Cardiac muscle cell (in vitro differentiated cells and primary cell): Measurements from ENCODE around the gene SNX30. TPM values are rescaled to one million over a fixed set of nuclear protein-coding genes. Genes with fewer than 3 reads are reported as not detected.

ENCODE experiments used
- DNase-seq, 2 donors: peaks; one replicate each; pipeline versions ENCODE4 v3.0.0 to v3.0.0-alpha.2; 2010 to 2017; ENCODE audit warnings: low read depth in 1 of 2, low spot score in 1 of 2
- H3K27ac ChIP-seq: fragments of 200-600 bp; sonication (generic); 2 replicates; pipeline ENCODE4 v1.5.1; 2016
- H3K27me3 ChIP-seq: fragments of 200-600 bp; sonication (generic); 2 replicates; pipeline ENCODE4 v1.6.0; 2016; ENCODE audit warnings: control low read depth
- H3K36me3 ChIP-seq: fragments of 200-600 bp; sonication (generic); 2 replicates; pipeline ENCODE4 v1.5.1; 2016; ENCODE audit warnings: control low read depth
- H3K4me1 ChIP-seq: fragments of 200-600 bp; sonication (generic); 2 replicates; pipeline ENCODE4 v1.8.1; 2017; ENCODE audit warnings: low read depth, mild to moderate bottlenecking, mixed run types
- H3K4me3 ChIP-seq: fragments of 200-600 bp; sonication (generic); 2 replicates; pipeline ENCODE4 v1.5.1; 2016; ENCODE audit warnings: mild to moderate bottlenecking
- H3K9me3 ChIP-seq: fragments of 200-600 bp; sonication (generic); 2 replicates; pipeline ENCODE4 v1.5.1; 2017; ENCODE audit warnings: low read depth, mild to moderate bottlenecking, control low read depth
- polyA plus RNA-seq: library from polyadenylated mRNA; unstranded; fragments of >200 nt; fragmentation: Nextera tagmentation; extraction: Ambion mirVana; gene quantifications from 2 replicates; pipeline ENCODE4 v1.2.1, GENCODE V29; 2016
- total RNA-seq: library from RNA; depleted of rRNA; stranded (reverse); fragments of >200 nt; gene quantifications from 2 replicates; pipeline ENCODE4 v1.2.3, GENCODE V29; 2016
- TF ChIP-seq, protein P1 (sequence below): IDR thresholded peaks from 2 replicates; pipeline ENCODE4 v1.5.1; 2012; ENCODE audit warnings: low read depth, mild to moderate bottlenecking, low read length

SNX30 gene
- total and polyA plus RNA-seq, 2 experiments from 2014 or later, result 3.4 to 8.3 TPM

DNA sequence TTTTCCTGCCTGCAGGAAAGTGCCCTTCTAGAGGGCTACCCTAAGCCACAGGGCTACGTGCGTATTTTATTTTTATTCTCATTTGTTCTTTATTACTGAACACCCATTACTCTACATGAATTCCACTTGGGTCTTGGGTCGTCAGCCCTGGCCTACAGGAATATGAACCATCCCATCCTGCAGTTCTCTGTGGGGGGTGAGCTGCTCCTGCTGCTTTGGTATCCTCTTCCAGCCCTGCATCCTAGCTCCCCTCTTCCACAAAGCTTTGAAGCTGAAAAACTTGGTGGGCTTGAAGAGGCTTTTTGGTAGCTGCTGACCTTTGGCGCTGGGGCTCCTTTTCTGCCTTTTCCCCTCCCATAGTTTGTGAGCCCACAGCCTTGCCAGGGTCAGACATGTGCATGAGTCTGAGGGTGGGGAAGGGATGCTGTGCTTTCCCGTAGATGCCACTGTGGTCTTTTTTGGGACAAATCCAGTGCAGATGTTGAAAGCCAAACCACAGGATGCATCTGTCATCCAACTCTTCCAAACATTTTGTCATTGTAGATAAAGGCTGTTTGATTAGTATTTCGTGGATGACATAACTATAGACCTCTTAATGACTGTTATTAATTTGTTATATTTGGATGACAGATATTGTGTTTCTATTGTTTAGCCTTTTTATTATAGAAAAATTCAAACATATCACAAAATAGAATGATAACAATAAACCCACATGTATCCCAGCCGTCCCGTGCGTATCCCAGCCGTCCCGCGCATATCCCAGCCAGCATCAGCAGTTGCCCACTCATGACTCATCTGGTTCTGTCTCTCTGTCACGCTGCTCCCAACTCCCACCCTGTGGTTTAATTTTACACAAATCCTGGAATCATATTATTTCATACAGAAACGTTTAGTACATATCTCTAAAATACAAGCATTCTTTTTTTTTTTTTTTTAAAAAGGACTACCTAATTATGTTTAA, 96.2 kb downstream of the SNX30 start:
- TF ChIP-seq, protein P1, sequence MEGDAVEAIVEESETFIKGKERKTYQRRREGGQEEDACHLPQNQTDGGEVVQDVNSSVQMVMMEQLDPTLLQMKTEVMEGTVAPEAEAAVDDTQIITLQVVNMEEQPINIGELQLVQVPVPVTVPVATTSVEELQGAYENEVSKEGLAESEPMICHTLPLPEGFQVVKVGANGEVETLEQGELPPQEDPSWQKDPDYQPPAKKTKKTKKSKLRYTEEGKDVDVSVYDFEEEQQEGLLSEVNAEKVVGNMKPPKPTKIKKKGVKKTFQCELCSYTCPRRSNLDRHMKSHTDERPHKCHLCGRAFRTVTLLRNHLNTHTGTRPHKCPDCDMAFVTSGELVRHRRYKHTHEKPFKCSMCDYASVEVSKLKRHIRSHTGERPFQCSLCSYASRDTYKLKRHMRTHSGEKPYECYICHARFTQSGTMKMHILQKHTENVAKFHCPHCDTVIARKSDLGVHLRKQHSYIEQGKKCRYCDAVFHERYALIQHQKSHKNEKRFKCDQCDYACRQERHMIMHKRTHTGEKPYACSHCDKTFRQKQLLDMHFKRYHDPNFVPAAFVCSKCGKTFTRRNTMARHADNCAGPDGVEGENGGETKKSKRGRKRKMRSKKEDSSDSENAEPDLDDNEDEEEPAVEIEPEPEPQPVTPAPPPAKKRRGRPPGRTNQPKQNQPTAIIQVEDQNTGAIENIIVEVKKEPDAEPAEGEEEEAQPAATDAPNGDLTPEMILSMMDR, result no peak
- Histone ChIP-seq H3K9me3 (no peaks in the 10 kb centered on the region), H3K27ac (no peak overlapping the region), H3K36me3 (no peaks in the 10 kb centered on the region), H3K4me1 (no peaks in the 10 kb centered on the region), H3K4me3 (no peak overlapping the region), H3K27me3 (no peaks in the 10 kb centered on the region)
- DNase-seq, result peak in 1 of 2 donors; percentile 64

DNA sequence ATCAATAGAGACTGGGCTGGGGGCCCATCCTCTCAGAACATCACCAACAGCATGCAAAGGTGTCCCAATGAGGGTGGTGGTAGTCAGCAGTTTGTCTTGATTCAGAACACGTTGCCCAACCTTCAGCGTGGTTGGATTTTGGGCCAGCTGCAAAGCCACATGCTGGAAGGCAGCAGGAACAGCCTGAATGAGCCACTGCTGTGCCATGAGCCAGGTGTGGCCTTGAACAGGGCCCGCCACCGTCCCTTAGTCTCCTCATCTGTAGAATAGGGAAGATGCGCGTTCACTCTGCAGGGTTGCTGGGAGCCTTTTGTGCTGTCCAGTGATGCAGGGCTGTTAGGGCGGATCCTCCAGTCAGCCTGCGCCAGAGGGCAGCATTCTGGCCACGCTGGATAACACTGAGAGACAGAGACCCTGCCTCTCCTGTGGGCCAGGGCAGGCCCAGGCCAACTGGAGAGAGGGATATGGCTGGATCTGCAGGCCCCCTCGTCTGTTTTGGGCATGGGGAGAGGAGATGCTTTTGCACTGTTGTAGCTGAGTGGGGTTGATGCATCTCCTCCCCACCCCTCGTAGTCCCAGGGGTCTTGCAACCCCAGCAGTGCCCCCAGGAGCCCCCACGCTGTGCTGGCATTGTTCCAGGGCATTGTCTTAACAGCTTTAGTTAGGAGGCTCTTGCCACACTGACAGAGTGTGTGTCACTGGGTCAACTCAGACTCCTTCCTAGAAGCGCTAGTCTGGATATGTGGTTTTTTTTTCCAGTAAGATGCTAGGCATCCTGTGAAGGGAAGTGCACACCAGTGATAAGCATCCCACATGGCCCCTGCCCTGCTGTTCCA, 98.0 kb downstream of the SNX30 start:
- Histone ChIP-seq H3K4me1 (no peaks in the 10 kb centered on the region), H3K4me3 (no peak overlapping the region), H3K27ac (no peak overlapping the region), H3K9me3 (no peaks in the 10 kb centered on the region), H3K36me3 (no peaks in the 10 kb centered on the region), H3K27me3 (no peaks in the 10 kb centered on the region)
- TF ChIP-seq, protein P1, result no peak
- DNase-seq, result peak in 1 of 2 donors; percentile 45

DNA sequence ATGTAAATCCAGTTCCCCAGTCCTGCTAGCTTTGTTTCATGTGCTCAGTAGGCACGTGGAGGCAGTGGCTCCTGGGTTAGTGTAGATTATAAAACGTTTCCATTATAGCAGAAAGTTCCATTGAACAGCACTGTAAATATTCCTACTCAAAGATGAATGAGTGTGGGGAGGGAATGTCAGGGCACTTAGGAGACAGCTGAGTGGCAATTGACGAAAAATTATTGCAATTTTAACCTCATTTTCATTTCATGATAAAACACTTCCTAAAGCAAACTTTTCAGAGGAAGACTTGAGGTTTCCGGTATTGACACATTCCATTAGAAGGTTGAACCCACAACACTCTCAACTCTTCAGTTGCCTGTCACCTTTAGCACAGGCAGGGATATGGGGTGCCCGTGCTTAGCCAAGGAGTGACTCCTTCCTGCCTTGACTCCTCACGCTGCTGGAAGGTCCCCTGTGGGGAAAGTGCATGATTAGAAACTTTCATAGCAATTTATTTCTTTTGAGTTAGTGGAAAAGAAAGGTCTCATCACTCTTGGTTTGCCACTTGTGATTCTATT, 98.9 kb downstream of the SNX30 start:
- H3K4me1 ChIP-seq, result no peaks in the 10 kb centered on the region
- TF ChIP-seq, protein P1, result no peak
- H3K36me3 ChIP-seq, result no peaks in the 10 kb centered on the region
- no peaks in the 10 kb centered on the region for H3K27me3 ChIP-seq
- H3K9me3 ChIP-seq, result no peaks in the 10 kb centered on the region
- no peak overlapping the region for H3K27ac ChIP-seq
- no peak overlapping the region for H3K4me3 ChIP-seq
- no peak for DNase-seq

DNA sequence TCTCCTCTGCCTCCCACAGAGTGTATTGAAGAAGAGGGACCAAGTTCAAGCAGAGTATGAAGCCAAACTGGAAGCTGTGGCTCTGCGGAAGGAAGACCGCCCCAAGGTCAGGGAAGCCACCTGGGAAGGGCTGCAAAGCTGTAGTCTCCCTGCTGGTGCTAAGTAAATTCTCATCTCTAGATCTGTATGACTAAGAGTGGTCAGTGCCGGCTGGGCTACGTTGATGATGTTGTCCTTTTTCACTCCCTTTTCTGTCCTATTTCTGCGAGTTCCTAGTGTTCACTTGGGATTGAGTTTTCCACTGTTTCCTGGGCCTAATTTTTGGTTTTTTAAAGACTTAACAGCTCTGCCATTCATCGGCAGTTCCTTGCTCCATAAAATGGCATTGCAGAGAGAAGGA, 100.3 kb downstream of the SNX30 start:
- no peaks in the 10 kb centered on the region for H3K4me1 ChIP-seq
- no peaks in the 10 kb centered on the region for H3K9me3 ChIP-seq
- H3K36me3 ChIP-seq, result no peaks in the 10 kb centered on the region
- H3K27me3 ChIP-seq, result no peaks in the 10 kb centered on the region
- TF ChIP-seq, protein P1, result no peak
- no peak overlapping the region for H3K4me3 ChIP-seq
- H3K27ac ChIP-seq, result no peak overlapping the region
- DNase-seq, result no peak

DNA sequence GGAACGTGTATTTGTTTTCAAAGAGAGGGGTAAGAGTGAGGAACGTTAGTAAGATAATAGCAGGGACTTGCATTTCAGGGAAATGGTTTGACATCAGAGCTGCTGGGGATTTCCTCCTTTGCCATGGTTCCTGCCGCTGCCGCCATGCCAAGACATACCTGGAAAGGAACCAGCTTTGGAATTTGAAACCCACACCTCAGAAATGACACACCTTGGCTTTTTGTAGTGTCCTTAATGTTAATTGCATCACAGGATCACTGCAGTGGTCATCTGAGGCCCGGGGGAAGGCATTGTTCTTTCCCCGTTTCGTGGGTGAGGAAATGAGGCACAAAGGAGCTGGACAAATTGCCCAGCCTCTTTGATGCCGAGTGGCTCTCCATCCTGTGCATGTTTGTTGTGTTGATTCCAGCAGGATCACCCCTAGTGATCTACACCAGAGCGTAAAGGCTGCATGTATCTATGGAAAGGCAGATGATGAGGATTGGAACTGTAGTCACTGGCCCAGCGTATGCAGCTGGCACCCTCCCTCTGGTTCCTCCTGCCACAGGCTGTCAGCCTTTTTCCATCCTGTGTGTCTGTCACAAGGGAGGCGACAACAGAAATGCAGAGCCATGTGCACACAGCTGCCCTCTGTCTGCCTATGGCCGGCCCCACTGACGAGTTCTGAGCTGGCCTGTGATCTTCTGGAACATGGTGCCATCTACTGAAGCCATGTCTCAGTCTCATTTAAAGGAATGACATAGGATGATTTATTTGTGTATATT, 102.4 kb downstream of the SNX30 start:
- no peak for DNase-seq
- Histone ChIP-seq H3K4me3 (no peak overlapping the region), H3K27ac (no peak overlapping the region)

More for the DNA sequence above, 102.4 kb downstream of the SNX30 start:
- TF ChIP-seq, protein P1, result no peak
- Histone ChIP-seq H3K4me1 (no peaks in the 10 kb centered on the region), H3K36me3 (no peaks in the 10 kb centered on the region), H3K27me3 (no peaks in the 10 kb centered on the region), H3K9me3 (no peaks in the 10 kb centered on the region)
